H9 (cell line): ENCODE results near the gene ATP2A1. TPM values are rescaled to one million over a fixed set of nuclear protein-coding genes. Genes with fewer than 3 reads are reported as not detected.
A peak's percentile ranks its signal among the peaks of the same experiment; 100 is the strongest.

ENCODE experiments used
- DNase-seq: peaks from one replicate; pipeline ENCODE4 v3.0.0-alpha.2; 2017
- H2AFZ ChIP-seq: one replicate; pipeline ENCODE4 v1.6.1; 2013; ENCODE audit warnings: mild to moderate bottlenecking, low read length, control low read depth, moderate library complexity
- H2AK5ac ChIP-seq: 2 replicates; pipeline ENCODE4 v1.6.1; 2013; ENCODE audit warnings: low read length, control low read depth, mixed read lengths; ENCODE audit not compliant: insufficient read length
- H2BK120ac ChIP-seq: one replicate; pipeline ENCODE4 v1.6.1; 2013; ENCODE audit warnings: low read depth, mild to moderate bottlenecking, low read length, control low read depth, inconsistent platforms; ENCODE audit not compliant: poor library complexity, severe bottlenecking
- H2BK12ac ChIP-seq: 2 replicates; pipeline ENCODE4 v1.6.1; 2013; ENCODE audit warnings: low read length, control low read depth, mixed read lengths, low read depth; ENCODE audit not compliant: insufficient read length
- H2BK15ac ChIP-seq: 2 replicates; pipeline ENCODE4 v1.6.1; 2013; ENCODE audit warnings: low read depth, low read length, control low read depth
- H2BK20ac ChIP-seq: one replicate; pipeline ENCODE4 v1.6.1; 2013; ENCODE audit warnings: low read depth, mild to moderate bottlenecking, low read length, control low read depth, inconsistent platforms; ENCODE audit not compliant: poor library complexity, severe bottlenecking
- H2BK5ac ChIP-seq: 2 replicates; pipeline ENCODE4 v1.6.1; 2013; ENCODE audit warnings: low read length, control low read depth, mixed read lengths; ENCODE audit not compliant: insufficient read length
- H3K14ac ChIP-seq: 2 replicates; pipeline ENCODE4 v1.6.1; 2013; ENCODE audit warnings: low read length, control low read depth; ENCODE audit not compliant: insufficient read depth
- H3K18ac ChIP-seq: 2 replicates; pipeline ENCODE4 v1.6.1; 2013; ENCODE audit warnings: low read depth, mild to moderate bottlenecking, mixed read lengths, low read length, control low read depth; ENCODE audit not compliant: insufficient read length
- H3K23ac ChIP-seq: 2 replicates; pipeline ENCODE4 v1.6.1; 2013; ENCODE audit warnings: low read length, control low read depth, mixed read lengths, low read depth; ENCODE audit not compliant: insufficient read length
- H3K23me2 ChIP-seq: 2 replicates; pipeline ENCODE4 v1.6.1; 2013; ENCODE audit warnings: low read depth, mild to moderate bottlenecking, mixed read lengths, low read length, control low read depth; ENCODE audit not compliant: insufficient read length, poor library complexity, severe bottlenecking
- H3K27ac ChIP-seq: 2 replicates; pipeline ENCODE4 v1.5.1; 2013; ENCODE audit warnings: low read length, control low read depth, mixed read lengths, low read depth; ENCODE audit not compliant: insufficient read length
- H3K27me3 ChIP-seq: 2 replicates; pipeline ENCODE4 v1.6.1; 2013; ENCODE audit warnings: low read length, control low read depth, inconsistent platforms; ENCODE audit not compliant: insufficient read depth
- H3K4ac ChIP-seq: 2 replicates; pipeline ENCODE4 v1.6.1; 2013; ENCODE audit warnings: low read depth, mild to moderate bottlenecking, control low read depth, inconsistent platforms, low read length, moderate library complexity
- H3K4me1 ChIP-seq: 2 replicates; pipeline ENCODE4 v1.6.1; 2013; ENCODE audit warnings: low read length, control low read depth, inconsistent platforms; ENCODE audit not compliant: insufficient read depth
- H3K4me2 ChIP-seq: 2 replicates; pipeline ENCODE4 v1.6.1; 2013; ENCODE audit warnings: low read length, control low read depth, mixed read lengths; ENCODE audit not compliant: insufficient read length, insufficient read depth
- H3K56ac ChIP-seq: 2 replicates; pipeline ENCODE4 v1.6.1; 2013; ENCODE audit warnings: low read depth, mild to moderate bottlenecking, mixed read lengths, low read length, control low read depth; ENCODE audit not compliant: insufficient read length
- H3K79me1 ChIP-seq: 2 replicates; pipeline ENCODE4 v1.6.1; 2013; ENCODE audit warnings: low read depth, mild to moderate bottlenecking, moderate library complexity, low read length, control low read depth, inconsistent platforms; ENCODE audit not compliant: insufficient read depth, poor library complexity, severe bottlenecking
- H3K79me2 ChIP-seq: 2 replicates; pipeline ENCODE4 v1.6.1; 2013; ENCODE audit warnings: low read length, control low read depth, inconsistent platforms; ENCODE audit not compliant: insufficient read depth
- H3K9ac ChIP-seq: 2 replicates; pipeline ENCODE4 v1.6.1; 2013; ENCODE audit warnings: low read length, control low read depth, mixed read lengths; ENCODE audit not compliant: insufficient read length; ENCODE audit errors: extremely low read depth
- H3K9me3 ChIP-seq: one replicate; pipeline ENCODE4 v1.6.1; 2013; ENCODE audit warnings: low read depth, low read length, inconsistent platforms; ENCODE audit not compliant: control insufficient read depth
- H3T11ph ChIP-seq: one replicate; pipeline ENCODE4 v1.6.1; 2013; ENCODE audit warnings: mild to moderate bottlenecking, low read length, control low read depth, inconsistent platforms
- H4K20me1 ChIP-seq: one replicate; pipeline ENCODE4 v1.6.1; 2013; ENCODE audit not compliant: control insufficient read depth, insufficient read length, insufficient read depth
- H4K5ac ChIP-seq: 2 replicates; pipeline ENCODE4 v1.6.1; 2013; ENCODE audit warnings: low read depth, mild to moderate bottlenecking, mixed read lengths, low read length, control low read depth; ENCODE audit not compliant: insufficient read length
- H4K8ac ChIP-seq: replicated peaks from 2 replicates; pipeline ENCODE4 v1.6.1; 2013; ENCODE audit warnings: low read length, control low read depth, mixed read lengths, low read depth; ENCODE audit not compliant: insufficient read length
- H4K91ac ChIP-seq: 2 replicates; pipeline ENCODE4 v1.6.1; 2013; ENCODE audit warnings: low read depth, mild to moderate bottlenecking, moderate library complexity, mixed read lengths, low read length, control low read depth; ENCODE audit not compliant: insufficient read length
- H3K27ac Mint-ChIP-seq, 3 experiments: 2 replicates in 2 of 3; 3 replicates in 1 of 3; pipeline ENCODE4 v1.8.0; 2020 to 2021; ENCODE audit warnings: mixed read lengths in 3 of 3, mild to moderate bottlenecking in 1 of 3, moderate library complexity in 1 of 3
- H3K27me3 Mint-ChIP-seq: 2 replicates; pipeline ENCODE4 v1.8.0; 2021; ENCODE audit warnings: low read depth, mild to moderate bottlenecking, moderate library complexity, mixed read lengths
- H3K36me3 Mint-ChIP-seq, 3 experiments: 2 replicates in 2 of 3; 3 replicates in 1 of 3; pipeline ENCODE4 v1.8.0; 2020 to 2021; ENCODE audit warnings: low read depth in 3 of 3, mixed read lengths in 3 of 3; ENCODE audit not compliant: insufficient read depth in 1 of 3
- H3K4me1 Mint-ChIP-seq, 2 experiments: 2 replicates each; pipeline ENCODE4 v1.8.0; 2020; ENCODE audit warnings: mixed read lengths in 2 of 2
- H3K4me3 Mint-ChIP-seq, 2 experiments: 2 replicates in 1 of 2; 3 replicates in 1 of 2; pipeline ENCODE4 v1.8.0; 2020 to 2021; ENCODE audit warnings: mild to moderate bottlenecking in 2 of 2, mixed read lengths in 2 of 2, moderate library complexity in 1 of 2
- H3K9me3 Mint-ChIP-seq, 2 experiments: 2 replicates in 1 of 2; 3 replicates in 1 of 2; pipeline ENCODE4 v1.8.0; 2020; ENCODE audit warnings: mild to moderate bottlenecking in 2 of 2, mixed read lengths in 2 of 2, moderate library complexity in 1 of 2
- CTCF ChIP-seq: fragments of 200-600 bp; sonication (generic); conservative IDR thresholded peaks from 3 replicates; pipeline ENCODE4 v1.8.0; 2021; ENCODE audit warnings: antibody characterized with exemption, mild to moderate bottlenecking
- WGBS: extraction: QIAGEN DNeasy Blood & Tissue Kit; methylation state at CpG from one replicate; pipeline ENCODE4 v1.1.7; 2013; ENCODE audit warnings: missing lambda C conversion rate, low lambda C conversion rate, mixed read lengths; ENCODE audit not compliant: insufficient read length; ENCODE audit errors: extremely low coverage; 5-methylcytosine and 5-hydroxymethylcytosine counted together
- total RNA-seq: library from RNA; stranded (reverse); gene quantifications from 2 replicates; pipeline ENCODE4 v1.2.1, GENCODE V29; 2021

ATP2A1 gene
- total RNA-seq, 1 experiment from 2014 or later = 4.6 TPM

- H4K20me1 ChIP-seq = no peaks in the 10 kb centered on the region
- H2BK120ac ChIP-seq = no peak overlapping the region
- no peak overlapping the region for H3K23ac ChIP-seq
- no peaks in the 10 kb centered on the region for H3K4me1 ChIP-seq
- H4K8ac ChIP-seq = no peak overlapping the region
- H3K23me2 ChIP-seq = peaks cover 5% of the 10 kb centered on the region
- H3K56ac ChIP-seq = no peak overlapping the region
- no peak overlapping the region for H4K5ac ChIP-seq
- no peak overlapping the region for H2BK5ac ChIP-seq
- no peak overlapping the region for H3K9ac ChIP-seq
- H3K79me1 ChIP-seq = no peaks in the 10 kb centered on the region
- no peak overlapping the region for H2BK15ac ChIP-seq
- Mint-ChIP-seq H3K9me3 (no peaks in the 10 kb centered on the region), H3K4me3 (peak overlapping the region in 1 of 2 experiments; percentile 48; a peak in 2 of 5 replicates), H3K4me1 (peaks cover 8 to 17% of the 10 kb centered on the region in 2 experiments), H3K27me3 (no peaks in the 10 kb centered on the region; the same call in 1 of the 2 replicates), H3K27ac (no peak overlapping the region), H3K36me3 (peaks cover 35 to 55% (median 36%) of the 10 kb centered on the region in 3 experiments; a peak in 6 of 7 replicates)
- no peak for TF ChIP-seq CTCF
- no peak overlapping the region for H2BK12ac ChIP-seq
- no peak overlapping the region for H2BK20ac ChIP-seq
- H3K79me2 ChIP-seq = no peaks in the 10 kb centered on the region; the same call in 1 of the 2 replicates
- H2AK5ac ChIP-seq = no peak overlapping the region
- no peak overlapping the region for H4K91ac ChIP-seq
- no peak overlapping the region for H3T11ph ChIP-seq
- no peak overlapping the region for H3K14ac ChIP-seq
- no peak overlapping the region for H3K27ac ChIP-seq
- H3K4ac ChIP-seq = no peak overlapping the region
- H3K9me3 ChIP-seq = no peaks in the 10 kb centered on the region
- H3K4me2 ChIP-seq = no peak overlapping the region
- no peak overlapping the region for H3K18ac ChIP-seq
- no peak for DNase-seq
- no peak overlapping the region for H2AFZ ChIP-seq
- WGBS = no CpG with 5 or more reads among the region's 12 CpGs
- H3K27me3 ChIP-seq = no peaks in the 10 kb centered on the region
Measured at GRCh38 chr16:28843766-28844165, 34.5 kb upstream of the ATP2A1 start.
